Calu3 (cell line): ENCODE measurements around the gene HOXB4. TPM values are rescaled to one million over a fixed set of nuclear protein-coding genes. Genes with fewer than 3 reads are reported as not detected.

Experiments
- BruUV-seq: library from RNA; stranded (reverse); fragments of 400-500 nt; replicated peaks from 2 replicates; lab custom pipeline; 2021; lab: Mats Ljungman, UMichigan
- CTCF ChIA-PET: fragments of 300-600 bp; sonication (Branson Sonifier 250); formaldehyde crosslinking; loops from one replicate; lab custom pipeline; 2022; ENCODE audit warnings: antibody characterized with exemption; lab: Charles Lee
- DNase-seq: peaks from one replicate; pipeline ENCODE4 v3.0.0; 2022
- H3K27ac Mint-ChIP-seq: one replicate; pipeline ENCODE4 v1.8.0; 2022; ENCODE audit warnings: mixed read lengths; ENCODE audit not compliant: unreplicated experiment
- H3K27me3 Mint-ChIP-seq: one replicate; pipeline ENCODE4 v1.8.0; 2022; ENCODE audit warnings: mixed read lengths; ENCODE audit not compliant: unreplicated experiment
- H3K36me3 Mint-ChIP-seq: one replicate; pipeline ENCODE4 v1.8.0; 2022; ENCODE audit warnings: mild to moderate bottlenecking, moderate library complexity, mixed read lengths; ENCODE audit not compliant: insufficient read depth, unreplicated experiment
- H3K4me1 Mint-ChIP-seq: one replicate; pipeline ENCODE4 v1.8.0; 2022; ENCODE audit warnings: mild to moderate bottlenecking, low read depth, mixed read lengths; ENCODE audit not compliant: unreplicated experiment
- H3K4me3 Mint-ChIP-seq: one replicate; pipeline ENCODE4 v1.8.0; 2022; ENCODE audit warnings: mild to moderate bottlenecking, low read depth, moderate library complexity, mixed read lengths; ENCODE audit not compliant: unreplicated experiment
- H3K9me3 Mint-ChIP-seq: one replicate; pipeline ENCODE4 v1.8.0; 2022; ENCODE audit warnings: low read depth, mixed read lengths; ENCODE audit not compliant: unreplicated experiment
- CTCF ChIP-seq: fragments of 200-600 bp; IDR thresholded peaks from one replicate; pipeline ENCODE4 v1.8.0; 2022; ENCODE audit warnings: antibody characterized with exemption; ENCODE audit not compliant: unreplicated experiment
- intact Hi-C: fragments of 100-400 bp; cut with micrococcal nuclease; formaldehyde crosslinking; loops from one replicate; pipeline ENCODE4 v1.10.0; 2022; ENCODE audit not compliant: unreplicated experiment
- total RNA-seq: library from RNA; stranded (reverse); gene quantifications from 2 replicates; pipeline ENCODE4 v1.2.3, GENCODE V29; 2022

HOXB4 gene
- total RNA-seq, 1 experiment from 2014 or later: 28.0 TPM

- no peaks in the 10 kb centered on the region for H3K9me3 Mint-ChIP-seq
- no TSS peak for BruUV-seq
- peaks cover 72% of the 10 kb centered on the region for H3K27me3 Mint-ChIP-seq
- H3K36me3 Mint-ChIP-seq: no peaks in the 10 kb centered on the region
- CTCF ChIA-PET: no interaction called here
- H3K4me3 Mint-ChIP-seq: no peak overlapping the region
- DNase-seq: no peak
- H3K27ac Mint-ChIP-seq: no peak overlapping the region
- intact Hi-C loops: no loop called here
- peaks cover 6% of the 10 kb centered on the region for H3K4me1 Mint-ChIP-seq
- TF ChIP-seq CTCF: no peak
Measured at GRCh38 chr17:48527547-48527932, 50.6 kb downstream of the HOXB4 start.

DNA sequence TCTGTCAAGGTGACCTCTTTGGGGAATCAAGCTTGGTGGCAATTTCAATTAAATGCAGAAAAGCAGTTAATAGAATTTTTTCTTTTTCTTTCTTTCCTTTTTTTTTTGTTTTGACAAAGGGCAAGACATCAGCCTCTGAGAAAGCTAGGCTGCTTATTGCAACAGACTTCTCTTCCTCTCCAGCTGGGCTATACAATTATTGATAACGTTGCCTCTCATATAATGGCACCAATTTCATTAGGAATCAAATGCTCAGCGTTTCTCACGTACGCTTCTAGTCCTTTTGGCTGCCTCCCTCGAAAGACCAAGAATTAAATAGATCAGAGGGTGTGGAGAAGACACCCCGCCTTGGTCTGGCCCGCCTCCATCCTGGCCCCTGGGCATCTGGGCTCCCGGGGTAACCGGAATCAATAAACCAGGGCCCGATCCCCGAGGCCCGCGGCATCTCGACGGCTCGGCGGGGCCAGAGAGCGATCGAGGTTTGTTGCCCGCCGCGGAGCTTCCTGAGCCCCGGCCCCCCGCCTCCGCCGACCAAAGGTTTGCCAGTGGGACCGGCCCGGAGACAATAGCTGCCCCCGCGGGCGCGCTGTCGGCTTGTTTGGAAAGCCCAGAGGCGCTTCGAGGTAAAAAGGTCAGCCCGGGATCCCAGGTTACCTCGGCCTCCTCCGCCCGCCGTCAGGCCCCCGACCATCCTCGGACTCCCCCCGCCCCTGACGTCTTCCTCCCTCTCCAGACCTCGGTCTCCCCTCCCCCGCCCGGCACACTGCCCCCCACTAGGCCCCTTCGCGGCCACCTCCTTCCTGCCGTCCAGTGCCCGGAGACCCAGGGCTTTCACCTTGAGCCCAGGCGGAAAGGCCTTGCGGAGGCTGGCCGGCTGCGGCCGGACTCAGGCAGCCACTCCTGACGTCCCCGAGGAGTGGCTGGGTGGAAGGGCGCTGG lies 51.3 kb downstream of the HOXB4 start:
- no peak for TF ChIP-seq CTCF
- no peak for DNase-seq
- CTCF ChIA-PET: no interaction called here
- no peak overlapping the region for H3K27ac Mint-ChIP-seq
- intact Hi-C loops: no loop called here
- H3K4me1 Mint-ChIP-seq: peaks cover 13% of the 10 kb centered on the region
- BruUV-seq: no TSS peak
- H3K27me3 Mint-ChIP-seq: peaks cover 66% of the 10 kb centered on the region
- no peak overlapping the region for H3K4me3 Mint-ChIP-seq
- H3K9me3 Mint-ChIP-seq: no peaks in the 10 kb centered on the region
- peaks cover 4% of the 10 kb centered on the region for H3K36me3 Mint-ChIP-seq

Other genes with a start within 250 kb of the HOXB4 start
- 4.4 and 9.3 TPM in 2 replicates for gene SKAP1, start 148.1 kb downstream of the HOXB4 start, total RNA-seq
- gene HOXB1, start 47.3 kb downstream of the HOXB4 start, total RNA-seq: not detected in 2 replicates
- 24.5 and 32.6 TPM in 2 replicates for gene HOXB2, start 33.2 kb downstream of the HOXB4 start, total RNA-seq
- gene HOXB3, start 11.9 kb upstream of the HOXB4 start, total RNA-seq: 151 and 154 TPM in 2 replicates
- 47.2 and 48.5 TPM in 2 replicates for gene HOXB5, start 15.4 kb upstream of the HOXB4 start, total RNA-seq
- gene HOXB6, start 26.6 kb upstream of the HOXB4 start, total RNA-seq: 140 and 144 TPM in 2 replicates
- gene HOXB7, start 32.7 kb upstream of the HOXB4 start, total RNA-seq: 30.2 and 31.3 TPM in 2 replicates
- 28.2 and 30.9 TPM in 2 replicates for gene HOXB8, start 36.9 kb upstream of the HOXB4 start, total RNA-seq
- 26.0 and 27.8 TPM in 2 replicates for gene HOXB9, start 48.0 kb upstream of the HOXB4 start, total RNA-seq
- gene PRAC1, start 144.2 kb upstream of the HOXB4 start, total RNA-seq: not detected in 2 replicates
- gene PRAC2, start 144.8 kb upstream of the HOXB4 start, total RNA-seq: not detected in 2 replicates
- 1.1 and 1.9 TPM in 2 replicates for gene HOXB13, start 150.4 kb upstream of the HOXB4 start, total RNA-seq
- gene TTLL6, start 238.9 kb upstream of the HOXB4 start, total RNA-seq: 0.21 and 0.78 TPM in 2 replicates